Thyroid gland (tissue), 4 donors: Measurements from ENCODE around the gene MIF4GD. TPM values are rescaled to one million over a fixed set of nuclear protein-coding genes. Genes with fewer than 3 reads are reported as not detected.
A peak's percentile ranks its signal among the peaks of the same experiment; 100 is the strongest.
"Not testable (repeated sequence)": the region's sequence is repeated elsewhere in the genome, so short reads cannot be mapped to it uniquely, and the experiment has no call there.

Experiments
- DNase-seq, 2 donors: peaks; one replicate each; pipeline ENCODE4 v3.0.0-alpha.2; 2019
- H3K27ac ChIP-seq, 3 donors: fragments of 200-600 bp; sonication (generic); 1 replicate in 2 of 3; 2 replicates in 1 of 3; pipeline ENCODE4 v1.5.1; 2016 to 2019; ENCODE audit warnings: mild to moderate bottlenecking in 1 of 3, moderate library complexity in 1 of 3
- H3K27me3 ChIP-seq: fragments of 200-600 bp; sonication (generic); one replicate; pipeline ENCODE4 v1.5.1; 2019
- H3K36me3 ChIP-seq, 2 donors: fragments of 200-600 bp; sonication (generic); one replicate each; pipeline ENCODE4 v1.5.1; 2016 to 2019
- H3K4me1 ChIP-seq, 2 donors: fragments of 200-600 bp; sonication (generic); one replicate each; pipeline ENCODE4 v1.5.1; 2017 to 2019
- H3K4me3 ChIP-seq, 3 donors: fragments of 200-600 bp; sonication (generic); replicated peaks in 1 of 3; 1 replicate in 2 of 3; 2 replicates in 1 of 3; pipeline ENCODE4 v1.5.1; 2016; ENCODE audit warnings: mild to moderate bottlenecking in 1 of 3
- H3K9me3 ChIP-seq: fragments of 200-600 bp; sonication (generic); one replicate; pipeline ENCODE4 v1.5.1; 2017
- POLR2A ChIP-seq, 2 donors: fragments of 450-650 bp; IDR thresholded peaks; one replicate each; pipeline ENCODE4 v1.6.1; 2017; ENCODE audit warnings: antibody characterized with exemption in 2 of 2, mild to moderate bottlenecking in 2 of 2, moderate library complexity in 1 of 2
- WGBS, 2 donors: methylation state at CpG; one replicate each; pipeline ENCODE4 v1.1.5; 2017; 5-methylcytosine and 5-hydroxymethylcytosine counted together
- intact Hi-C: fragments of 100-400 bp; cut with DNase I; formaldehyde crosslinking; loops from one replicate; pipeline ENCODE4 v1.15.1; 2023
- total RNA-seq, 4 donors: library from RNA; depleted of rRNA; stranded (reverse); fragments of >200 nt; gene quantifications; one replicate each; pipeline ENCODE4 v1.2.3, GENCODE V29; 2016
- TF ChIP-seq, protein P1 (sequence below), 6 experiments: fragments of 200-600 bp in 3 of 6; fragments of 450-650 bp in 3 of 6; sonication (generic) in 3 of 6; IDR thresholded peaks; one replicate each; pipeline ENCODE4 v1.5.1; 2016 to 2019; ENCODE audit warnings: antibody characterized with exemption in 6 of 6, mild to moderate bottlenecking in 2 of 6, inconsistent platforms in 1 of 6, moderate library complexity in 1 of 6

The MIF4GD gene
- total RNA-seq, 4 donors from 2014 or later: 17.7 to 31.1 (median 23.0) TPM

DNA sequence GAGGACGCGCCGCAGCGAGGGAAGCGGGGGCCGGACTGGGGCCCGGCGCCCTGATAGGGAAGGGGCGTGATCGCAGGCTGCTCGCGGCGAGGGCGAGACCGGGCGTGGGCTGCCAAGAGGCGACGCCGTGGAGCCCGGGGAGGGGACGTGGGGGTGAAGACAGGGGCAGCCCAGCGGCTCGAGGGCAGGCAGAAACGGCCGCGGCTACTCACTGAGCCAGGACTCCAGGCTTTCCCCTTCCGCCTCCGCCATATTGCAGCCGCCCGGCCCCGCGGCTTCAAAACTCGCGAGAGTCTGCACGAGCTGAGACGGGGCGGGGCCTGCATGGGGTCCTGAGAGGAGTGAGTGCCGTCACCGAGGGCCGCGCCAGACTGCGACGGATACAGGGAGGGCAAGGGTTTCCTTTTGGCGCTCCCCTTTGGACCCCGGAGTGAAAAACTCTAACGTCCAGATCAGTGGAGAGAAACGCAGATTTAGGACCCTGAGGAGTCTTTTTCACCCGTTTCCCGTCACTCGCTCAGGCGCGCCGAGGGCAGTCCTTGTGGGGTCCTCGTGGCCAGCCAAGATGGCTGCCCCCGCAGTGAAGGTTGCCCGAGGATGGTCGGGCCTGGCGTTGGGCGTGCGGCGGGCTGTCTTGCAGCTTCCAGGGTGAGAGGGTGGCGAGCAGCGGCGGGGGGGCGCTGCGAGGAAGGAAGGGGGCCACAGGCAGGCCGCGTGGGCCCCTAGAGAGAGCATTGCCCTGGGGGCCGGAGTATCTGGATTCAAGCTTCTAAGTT, 9.5 kb downstream of the MIF4GD start, which contains the start of the genes GGA3 and MRPS7:
GGA3 (minus strand) TSS at position 271 of the 776 bp plus-strand sequence; CDS start at position 252, 19 bp downstream.
MRPS7 (plus strand) TSS at position 544 of the 776 bp plus-strand sequence; CDS start at position 566, 22 bp downstream.
- WGBS, 2 donors: 0% methylated on average over 18 to 19 of the region's 69 CpGs
- peak; percentile 95 to 96 for DNase-seq
- TF ChIP-seq POLR2A (IDR thresholded peaks at IDR 0.05): peak; percentile 3 to 71
- TF ChIP-seq, protein P1, sequence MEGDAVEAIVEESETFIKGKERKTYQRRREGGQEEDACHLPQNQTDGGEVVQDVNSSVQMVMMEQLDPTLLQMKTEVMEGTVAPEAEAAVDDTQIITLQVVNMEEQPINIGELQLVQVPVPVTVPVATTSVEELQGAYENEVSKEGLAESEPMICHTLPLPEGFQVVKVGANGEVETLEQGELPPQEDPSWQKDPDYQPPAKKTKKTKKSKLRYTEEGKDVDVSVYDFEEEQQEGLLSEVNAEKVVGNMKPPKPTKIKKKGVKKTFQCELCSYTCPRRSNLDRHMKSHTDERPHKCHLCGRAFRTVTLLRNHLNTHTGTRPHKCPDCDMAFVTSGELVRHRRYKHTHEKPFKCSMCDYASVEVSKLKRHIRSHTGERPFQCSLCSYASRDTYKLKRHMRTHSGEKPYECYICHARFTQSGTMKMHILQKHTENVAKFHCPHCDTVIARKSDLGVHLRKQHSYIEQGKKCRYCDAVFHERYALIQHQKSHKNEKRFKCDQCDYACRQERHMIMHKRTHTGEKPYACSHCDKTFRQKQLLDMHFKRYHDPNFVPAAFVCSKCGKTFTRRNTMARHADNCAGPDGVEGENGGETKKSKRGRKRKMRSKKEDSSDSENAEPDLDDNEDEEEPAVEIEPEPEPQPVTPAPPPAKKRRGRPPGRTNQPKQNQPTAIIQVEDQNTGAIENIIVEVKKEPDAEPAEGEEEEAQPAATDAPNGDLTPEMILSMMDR (IDR thresholded peaks at IDR 0.05): peak in 1 of 6 experiments; percentile 19
- H3K27ac ChIP-seq: peak within 1 kb of the TSS; percentile 92 to 97 (median 96)
- H3K4me3 ChIP-seq: peak within 1 kb of the TSS; percentile 43 to 99 (median 76)
- no peaks in the 10 kb centered on the region for H3K9me3 ChIP-seq
- peaks cover 12 to 18% of the 10 kb centered on the region in 2 donors for H3K36me3 ChIP-seq
- intact Hi-C loops: no loop called here
- no peaks in the 10 kb centered on the region for H3K27me3 ChIP-seq
- peaks cover 19 to 24% of the 10 kb centered on the region in 2 donors for H3K4me1 ChIP-seq

- Histone ChIP-seq H3K4me3 (peak overlapping the region; percentile 43 to 99 (median 76)), H3K9me3 (no peaks in the 10 kb centered on the region), H3K4me1 (peaks cover 19 to 24% of the 10 kb centered on the region in 2 donors), H3K27me3 (no peaks in the 10 kb centered on the region), H3K27ac (peak overlapping the region; percentile 92 to 97 (median 96)), H3K36me3 (peaks cover 6 to 11% of the 10 kb centered on the region in 2 donors)
- DNase-seq: no peak
- TF ChIP-seq, protein P1 (IDR thresholded peaks at IDR 0.05): no peak
- no peak for TF ChIP-seq POLR2A (IDR thresholded peaks at IDR 0.05)
- WGBS, 2 donors: 1 to 5% methylated on average over 12 to 18 of the region's 31 CpGs
- intact Hi-C loops: no loop called here
These were observed 10.2 kb downstream of the MIF4GD start for GRCh38 chr17:75260641-75261335.

GRCh38 chr17:75257228-75257627, 13.8 kb downstream of the MIF4GD start:
- H3K4me3 ChIP-seq, H3K36me3 ChIP-seq, H3K9me3 ChIP-seq, DNase-seq, intact Hi-C loops, H3K27me3 ChIP-seq, H3K27ac ChIP-seq: not testable (repeated sequence)
- peaks cover 14 to 17% of the 10 kb centered on the region in 2 donors for H3K4me1 ChIP-seq
- WGBS, 2 donors: 44 to 51% methylated on average over 2 of the region's 2 CpGs

DNA sequence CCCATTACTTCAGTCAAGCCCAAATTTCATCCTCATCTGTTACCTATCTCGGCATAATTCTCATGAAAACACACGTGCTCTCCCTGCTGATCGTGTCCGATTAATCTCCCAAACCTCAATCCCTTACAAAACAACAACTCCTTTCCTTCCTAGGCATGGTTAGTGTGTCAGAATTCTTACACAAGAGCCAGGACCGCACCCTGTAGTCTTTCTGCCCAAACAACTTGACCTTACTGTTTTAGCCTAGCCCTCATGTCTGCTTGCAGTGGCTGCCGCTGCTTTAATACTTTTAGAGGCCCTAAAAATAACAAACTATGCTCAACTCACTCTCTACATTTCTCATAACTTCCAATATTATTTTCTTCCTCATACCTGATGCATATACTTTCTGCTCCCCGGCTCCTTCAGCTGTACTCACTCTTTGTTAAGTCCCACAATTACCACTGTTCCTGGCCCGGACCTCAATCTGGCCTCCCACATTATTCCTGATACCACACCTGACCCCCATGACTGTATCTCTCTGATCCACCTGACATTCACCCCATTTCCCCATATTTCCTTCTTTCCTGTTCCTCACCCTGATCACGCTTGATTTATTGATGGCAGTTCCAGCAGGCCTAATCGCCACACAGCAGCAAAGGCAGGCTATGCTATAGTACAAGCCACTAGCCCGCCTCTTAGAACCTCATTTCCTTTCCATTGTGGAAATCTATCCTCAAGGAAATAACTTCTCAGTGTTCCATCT, 14.9 kb downstream of the MIF4GD start:
- H3K27ac ChIP-seq, DNase-seq, H3K36me3 ChIP-seq, H3K4me3 ChIP-seq, H3K9me3 ChIP-seq, H3K27me3 ChIP-seq, intact Hi-C loops: not testable (repeated sequence)
- 80 to 88% methylated on average over 11 of the region's 11 CpGs for WGBS, 2 donors
- H3K4me1 ChIP-seq: peaks cover 12 to 17% of the 10 kb centered on the region in 2 donors

GRCh38 chr17:75252039-75252816, 18.8 kb downstream of the MIF4GD start:
- no peaks in the 10 kb centered on the region for H3K27me3 ChIP-seq
- H3K4me1 ChIP-seq: peaks cover 0 to 14% of the 10 kb centered on the region in 2 donors
- no peak overlapping the region for H3K4me3 ChIP-seq
- no peak for DNase-seq
- H3K27ac ChIP-seq: no peak overlapping the region
- no peaks in the 10 kb centered on the region for H3K9me3 ChIP-seq
- H3K36me3 ChIP-seq: no peaks in the 10 kb centered on the region
- no peak for TF ChIP-seq POLR2A (IDR thresholded peaks at IDR 0.05)
- TF ChIP-seq, protein P1 (IDR thresholded peaks at IDR 0.05): no peak
- intact Hi-C loops: no loop called here
- WGBS, 2 donors: 89 to 90% methylated on average over 8 of the region's 8 CpGs
